Lung (tissue), 12 donors: ENCODE measurements around the gene ST6GALNAC3. TPM values are rescaled to one million over a fixed set of nuclear protein-coding genes. Genes with fewer than 3 reads are reported as not detected.

Experiments used
- ATAC-seq: fragments of 200-7000 bp; cut with Tn5 transposase; one replicate; pipeline ENCODE4 v1.9.1; 2020; ENCODE audit warnings: moderate number of reproducible peaks; ENCODE audit not compliant: insufficient read depth, low FRiP score
- DNase-seq, 3 donors: peaks; one replicate each; pipeline ENCODE4 v3.0.0-alpha.2; 2013 to 2017
- H3K27ac ChIP-seq, 2 donors: one replicate each; pipeline ENCODE4 v1.5.1; 2013; ENCODE audit warnings: mild to moderate bottlenecking in 2 of 2, moderate library complexity in 2 of 2, control low read depth in 1 of 2, inconsistent platforms in 1 of 2, low read depth in 1 of 2, low read length in 1 of 2
- H3K27me3 ChIP-seq, 3 donors: one replicate each; pipeline ENCODE4 v1.5.1; 2013; ENCODE audit warnings: low read length in 2 of 3; ENCODE audit not compliant: control insufficient read depth in 3 of 3, insufficient read depth in 3 of 3
- H3K36me3 ChIP-seq, 4 donors: one replicate each; pipeline ENCODE4 v1.5.1; 2013; ENCODE audit warnings: low read length in 4 of 4, mild to moderate bottlenecking in 1 of 4, moderate library complexity in 1 of 4; ENCODE audit not compliant: control insufficient read depth in 4 of 4, insufficient read depth in 4 of 4
- H3K4me1 ChIP-seq, 5 donors: one replicate each; pipeline ENCODE4 v1.5.1; 2013; ENCODE audit warnings: low read length in 5 of 5, mild to moderate bottlenecking in 2 of 5, moderate library complexity in 1 of 5; ENCODE audit not compliant: control insufficient read depth in 5 of 5, insufficient read depth in 5 of 5
- H3K4me3 ChIP-seq: one replicate; pipeline ENCODE4 v1.5.1; 2013; ENCODE audit warnings: mild to moderate bottlenecking, control low read depth, moderate library complexity
- H3K9ac ChIP-seq, 2 donors: one replicate each; pipeline ENCODE4 v1.5.1; 2013; ENCODE audit warnings: low read length in 2 of 2, control low read depth in 1 of 2; ENCODE audit not compliant: insufficient read depth in 1 of 2
- H3K9me3 ChIP-seq, 4 donors: one replicate each; pipeline ENCODE4 v1.5.1; 2013; ENCODE audit warnings: low read length in 3 of 4, mild to moderate bottlenecking in 1 of 4, moderate library complexity in 1 of 4; ENCODE audit not compliant: control insufficient read depth in 4 of 4, insufficient read depth in 3 of 4
- WGBS, 2 donors: extraction: QIAGEN DNeasy Blood & Tissue Kit; methylation state at CpG; one replicate each; pipeline ENCODE4 v1.1.7; 2013; 5-methylcytosine and 5-hydroxymethylcytosine counted together
- polyA plus RNA-seq, 2 donors: library from polyadenylated mRNA; stranded (reverse); fragments of 200-250 nt; gene quantifications; one replicate each; pipeline ENCODE4 v1.2.1, GENCODE V29; 2013
- total RNA-seq, 2 donors: library from RNA; depleted of rRNA in 1 of 2; stranded (reverse); fragments of >200 nt in 1 of 2; gene quantifications; one replicate each; pipeline ENCODE4 v1.2.1, GENCODE V29; 2014 to 2021
- TF ChIP-seq, protein P1 (sequence below): IDR thresholded peaks from 2 replicates; pipeline ENCODE4 v1.5.1; 2012; ENCODE audit warnings: mild to moderate bottlenecking; ENCODE audit errors: control extremely low read depth, extremely low read depth
- donor health status: control.
- donor health status: control.
- donor health status: Bipolar disorder and iron deficiency.
- donor health status: healthy.
- donor health status: DM: yes; HTN: yes; CAD: no.

The ST6GALNAC3 gene
- total and polyA plus RNA-seq, 4 donors, result 2.7 to 17.9 (median 12.2) TPM

DNA sequence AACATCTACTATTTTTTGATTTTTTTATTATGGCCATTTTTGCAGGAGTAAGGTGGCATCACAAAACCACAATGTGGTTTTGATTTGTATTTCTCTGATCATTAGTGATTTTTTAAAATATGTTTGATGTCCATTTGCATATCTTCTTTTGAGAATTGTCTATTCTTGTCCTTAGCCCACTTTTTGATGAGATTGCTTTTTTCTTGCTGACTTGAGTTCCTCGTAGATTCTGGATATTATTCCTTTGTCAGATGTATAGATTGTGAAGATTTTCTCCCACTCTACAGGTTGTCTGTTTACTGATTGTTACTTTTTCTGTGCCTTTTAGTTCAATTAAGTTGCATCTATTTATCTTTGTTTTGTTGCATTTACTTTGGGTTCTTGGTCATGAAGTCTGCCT, 375.7 kb downstream of the ST6GALNAC3 start:
- TF ChIP-seq, protein P1, sequence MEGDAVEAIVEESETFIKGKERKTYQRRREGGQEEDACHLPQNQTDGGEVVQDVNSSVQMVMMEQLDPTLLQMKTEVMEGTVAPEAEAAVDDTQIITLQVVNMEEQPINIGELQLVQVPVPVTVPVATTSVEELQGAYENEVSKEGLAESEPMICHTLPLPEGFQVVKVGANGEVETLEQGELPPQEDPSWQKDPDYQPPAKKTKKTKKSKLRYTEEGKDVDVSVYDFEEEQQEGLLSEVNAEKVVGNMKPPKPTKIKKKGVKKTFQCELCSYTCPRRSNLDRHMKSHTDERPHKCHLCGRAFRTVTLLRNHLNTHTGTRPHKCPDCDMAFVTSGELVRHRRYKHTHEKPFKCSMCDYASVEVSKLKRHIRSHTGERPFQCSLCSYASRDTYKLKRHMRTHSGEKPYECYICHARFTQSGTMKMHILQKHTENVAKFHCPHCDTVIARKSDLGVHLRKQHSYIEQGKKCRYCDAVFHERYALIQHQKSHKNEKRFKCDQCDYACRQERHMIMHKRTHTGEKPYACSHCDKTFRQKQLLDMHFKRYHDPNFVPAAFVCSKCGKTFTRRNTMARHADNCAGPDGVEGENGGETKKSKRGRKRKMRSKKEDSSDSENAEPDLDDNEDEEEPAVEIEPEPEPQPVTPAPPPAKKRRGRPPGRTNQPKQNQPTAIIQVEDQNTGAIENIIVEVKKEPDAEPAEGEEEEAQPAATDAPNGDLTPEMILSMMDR, result no peak
- 100% methylated on average over 1 of the region's 1 CpG for WGBS, 2 donors

DNA sequence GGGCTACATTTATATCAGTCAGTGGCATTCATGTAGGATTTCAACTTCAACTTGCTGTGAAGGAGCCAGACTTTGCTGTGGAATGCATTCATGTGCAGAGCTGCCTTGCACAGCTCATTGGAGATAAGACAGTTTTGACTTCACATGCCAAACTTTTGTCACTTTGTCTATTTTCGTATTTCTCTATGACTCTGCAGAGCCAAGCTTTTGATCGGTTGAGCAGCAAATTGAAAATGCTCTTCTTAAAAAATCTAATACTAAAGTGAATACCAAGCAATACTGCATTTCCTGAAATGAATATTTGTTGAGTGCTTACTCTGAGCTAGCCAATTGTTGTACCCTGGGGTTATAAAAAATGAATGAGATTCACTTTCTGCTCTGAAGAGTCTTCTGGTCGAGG, 388.7 kb downstream of the ST6GALNAC3 start:
- Histone ChIP-seq H3K27ac (no peak overlapping the region), H3K27me3 (no peaks in the 10 kb centered on the region), H3K9ac (no peak overlapping the region), H3K4me1 (peaks cover 0 to 9% (median 0%) of the 10 kb centered on the region in 5 donors), H3K9me3 (no peaks in the 10 kb centered on the region), H3K36me3 (no peaks in the 10 kb centered on the region), H3K4me3 (no peak overlapping the region)
- peak; percentile 40 to 78 (median 74) for DNase-seq
- 71 to 81% methylated on average over 3 of the region's 3 CpGs for WGBS, 2 donors
- ATAC-seq, result no peak
- TF ChIP-seq, protein P1, result no peak

More for the DNA sequence above, 375.7 kb downstream of the ST6GALNAC3 start:
- no peaks in the 10 kb centered on the region for H3K36me3 ChIP-seq
- H3K9me3 ChIP-seq, result peaks cover 0 to 6% (median 2%) of the 10 kb centered on the region in 4 donors
- H3K9ac ChIP-seq, result no peak overlapping the region
- H3K4me3 ChIP-seq, result no peak overlapping the region
- H3K4me1 ChIP-seq, result no peaks in the 10 kb centered on the region
- no peaks in the 10 kb centered on the region for H3K27me3 ChIP-seq
- ATAC-seq, result no peak
- no peak for DNase-seq
- H3K27ac ChIP-seq, result no peak overlapping the region

DNA sequence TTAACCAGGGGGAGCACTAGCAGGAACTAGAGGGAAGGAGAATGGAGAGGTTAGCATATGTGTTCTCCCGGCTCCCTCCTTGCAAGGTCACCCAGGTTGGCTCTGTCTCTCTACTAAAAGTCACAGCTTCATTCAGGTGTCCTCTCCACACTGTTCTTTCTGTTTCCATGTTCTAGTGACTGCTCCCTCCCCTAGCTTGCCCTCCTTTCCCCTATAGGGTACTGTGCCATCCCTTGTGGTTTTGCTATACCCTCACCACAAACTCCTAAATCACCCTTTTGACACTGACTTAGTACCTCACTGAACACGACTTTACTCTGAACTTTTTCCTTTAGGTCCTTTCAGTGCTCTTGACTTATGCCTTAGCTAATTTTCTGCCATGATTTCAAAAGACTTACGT, 389.3 kb downstream of the ST6GALNAC3 start:
- TF ChIP-seq, protein P1, result no peak
- no peak overlapping the region for H3K4me3 ChIP-seq
- H3K27me3 ChIP-seq, result no peaks in the 10 kb centered on the region
- DNase-seq (no peak), ATAC-seq (no peak)
- no peak overlapping the region for H3K9ac ChIP-seq
- H3K9me3 ChIP-seq, result no peaks in the 10 kb centered on the region
- H3K4me1 ChIP-seq, result peaks cover 0 to 11% (median 0%) of the 10 kb centered on the region in 5 donors
- 69 to 73% methylated on average over 3 of the region's 3 CpGs for WGBS, 2 donors
- H3K36me3 ChIP-seq, result no peaks in the 10 kb centered on the region
- no peak overlapping the region for H3K27ac ChIP-seq

DNA sequence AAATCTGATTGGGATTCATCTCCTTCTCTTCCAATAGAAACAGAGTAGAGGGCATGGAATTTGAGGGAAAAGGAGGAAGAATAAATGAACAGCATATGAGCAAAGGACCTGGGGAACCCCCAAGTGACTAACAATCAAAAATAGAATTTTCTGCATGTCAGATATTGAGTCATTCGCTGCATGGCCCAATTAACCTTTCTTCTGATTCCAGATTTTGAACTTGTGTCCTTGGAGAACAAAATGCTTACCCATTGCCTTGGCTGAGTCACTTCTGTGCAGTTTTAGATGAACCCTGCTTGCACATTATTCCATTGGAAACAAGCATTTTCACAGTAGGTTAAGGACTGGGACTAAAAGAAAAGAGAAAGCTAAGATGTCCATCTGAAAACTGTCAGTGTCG, 390.5 kb downstream of the ST6GALNAC3 start:
- Histone ChIP-seq H3K9me3 (no peaks in the 10 kb centered on the region), H3K4me3 (no peak overlapping the region), H3K27me3 (no peaks in the 10 kb centered on the region), H3K9ac (no peak overlapping the region), H3K4me1 (peaks cover 0 to 11% (median 0%) of the 10 kb centered on the region in 5 donors), H3K36me3 (no peaks in the 10 kb centered on the region), H3K27ac (no peak overlapping the region)
- TF ChIP-seq, protein P1, result no peak
- WGBS, 2 donors, result 85 to 97% methylated on average over 2 of the region's 2 CpGs
- DNase-seq, result no peak
- ATAC-seq, result no peak
